HG03558 (cell line): ENCODE measurements around the gene CPO.

Source experiments
- ATAC-seq: cut with Tn5 transposase; IDR thresholded peaks from one replicate; pipeline ENCODE4 v1.9.1; 2021; ENCODE audit warnings: moderate number of reproducible peaks; ENCODE audit not compliant: unreplicated experiment; ENCODE audit errors: extremely low read depth

Gene CPO

GRCh38 chr2:206970589-206971360, 31.5 kb downstream of the CPO start:
- ATAC-seq, result no peak

DNA sequence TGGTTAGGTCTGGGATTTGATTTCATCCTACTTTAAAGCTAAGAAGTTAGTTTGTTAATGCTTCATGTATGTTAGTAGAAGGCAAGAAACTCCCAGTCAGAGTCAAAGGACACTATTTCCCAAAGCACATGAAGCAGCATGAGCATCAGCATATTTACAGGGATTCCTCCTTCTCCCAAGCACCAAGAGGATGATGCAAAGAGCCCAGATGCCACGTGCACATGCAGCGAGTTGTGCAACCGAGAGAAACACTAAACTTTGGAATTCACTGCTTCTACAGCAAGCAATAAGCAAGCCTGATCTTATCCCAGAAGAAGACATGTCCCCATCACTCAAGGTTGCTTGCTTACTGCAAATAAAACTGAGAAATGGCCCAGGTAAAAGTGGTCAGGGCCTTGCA, 32.5 kb downstream of the CPO start:
- ATAC-seq, result no peak

- no peak for ATAC-seq
Observed at GRCh38 chr2:206974551-206974950, 35.2 kb downstream of the CPO start.

DNA sequence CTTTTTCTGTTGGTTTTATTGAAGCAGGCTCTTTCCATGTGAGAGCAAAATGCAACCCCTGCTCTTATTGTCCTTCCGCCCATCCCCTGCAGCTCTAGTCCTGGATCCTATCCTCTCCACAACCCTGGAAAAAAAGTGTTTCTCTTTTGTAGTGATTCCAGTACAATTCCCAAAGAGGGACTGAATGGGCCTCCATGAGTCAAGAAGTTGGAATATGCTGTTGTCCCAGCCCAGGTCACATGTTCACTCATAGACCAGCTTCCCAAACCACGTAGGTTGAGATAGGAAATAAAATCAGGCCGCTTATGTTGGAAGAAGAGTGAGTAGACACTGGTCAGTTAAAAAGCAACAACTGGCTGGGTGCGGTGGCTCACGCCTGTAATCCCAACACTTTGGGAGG, 39.4 kb downstream of the CPO start:
- no peak for ATAC-seq

DNA sequence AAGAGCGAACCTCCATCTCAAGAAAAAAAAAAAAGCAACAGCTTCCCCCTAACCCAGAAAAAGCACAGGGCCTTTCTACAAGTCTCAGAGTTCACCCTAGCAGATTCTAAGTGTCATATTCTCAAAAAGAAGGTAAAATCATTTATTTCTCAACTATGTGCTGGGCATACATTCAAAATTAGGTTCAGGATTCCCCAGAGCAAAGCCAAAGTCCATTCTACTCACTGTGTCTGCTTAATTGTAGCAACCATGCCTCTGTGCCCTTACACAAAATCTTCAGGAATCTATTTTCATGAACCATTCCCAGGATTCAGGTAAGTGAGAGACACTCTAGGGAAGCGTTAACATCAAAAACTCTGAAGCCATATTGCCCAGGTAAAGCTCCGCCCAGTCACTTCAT, 40.0 kb downstream of the CPO start:
- ATAC-seq, result no peak

DNA sequence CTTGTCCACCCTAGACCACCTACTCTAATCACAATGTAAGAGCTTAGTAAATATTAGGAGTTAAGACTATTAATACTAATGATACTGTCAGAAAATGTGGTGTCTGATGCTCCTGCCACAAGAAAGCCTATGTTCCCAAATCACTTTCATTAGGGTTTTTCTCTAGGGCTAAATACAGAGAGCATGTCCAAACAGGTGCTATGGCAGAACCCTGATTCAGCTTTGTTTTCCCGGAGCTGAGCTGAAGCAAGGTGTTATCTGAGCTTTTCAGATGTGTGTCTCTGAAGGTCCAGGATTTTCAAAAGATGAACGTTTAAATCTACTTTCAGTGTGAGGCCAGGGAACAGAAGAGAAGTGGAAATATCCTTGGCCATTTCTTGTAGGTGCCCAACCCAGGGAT, 40.6 kb downstream of the CPO start:
- ATAC-seq, result no peak

GRCh38 chr2:206980413-206980812, 41.1 kb downstream of the CPO start:
- no peak for ATAC-seq

DNA sequence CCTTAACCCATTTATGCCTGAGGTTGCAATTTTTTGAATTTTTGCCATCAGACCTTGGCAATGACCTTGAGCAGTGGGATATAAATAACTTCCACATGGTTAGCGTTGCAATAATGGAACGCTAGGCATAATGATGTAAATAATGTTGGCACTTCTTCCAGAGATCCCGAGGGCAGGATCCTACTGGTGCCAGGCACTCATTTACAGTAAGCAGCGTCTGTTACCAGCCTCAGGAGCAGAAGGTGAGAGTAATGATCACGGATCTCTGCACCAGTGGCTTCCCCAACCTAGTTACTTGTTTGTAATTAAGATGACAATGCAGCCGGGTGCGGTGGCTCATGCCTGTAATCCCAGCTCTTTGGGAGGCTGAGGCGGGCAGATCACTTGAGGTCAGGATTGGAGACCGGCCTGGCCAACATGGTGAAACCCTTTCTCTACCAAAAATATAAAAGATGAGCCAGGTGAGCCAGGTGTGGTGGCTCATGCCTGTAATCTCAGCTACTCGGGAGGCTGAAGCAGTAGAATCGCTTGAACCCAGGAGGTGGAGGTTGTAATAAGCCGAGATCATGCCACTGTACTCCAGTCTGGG, 41.9 kb downstream of the CPO start:
- ATAC-seq, result no peak

GRCh38 chr2:206981739-206982340, 42.5 kb downstream of the CPO start:
- ATAC-seq, result no peak

GRCh38 chr2:206982360-206982955, 43.1 kb downstream of the CPO start:
- no peak for ATAC-seq

DNA sequence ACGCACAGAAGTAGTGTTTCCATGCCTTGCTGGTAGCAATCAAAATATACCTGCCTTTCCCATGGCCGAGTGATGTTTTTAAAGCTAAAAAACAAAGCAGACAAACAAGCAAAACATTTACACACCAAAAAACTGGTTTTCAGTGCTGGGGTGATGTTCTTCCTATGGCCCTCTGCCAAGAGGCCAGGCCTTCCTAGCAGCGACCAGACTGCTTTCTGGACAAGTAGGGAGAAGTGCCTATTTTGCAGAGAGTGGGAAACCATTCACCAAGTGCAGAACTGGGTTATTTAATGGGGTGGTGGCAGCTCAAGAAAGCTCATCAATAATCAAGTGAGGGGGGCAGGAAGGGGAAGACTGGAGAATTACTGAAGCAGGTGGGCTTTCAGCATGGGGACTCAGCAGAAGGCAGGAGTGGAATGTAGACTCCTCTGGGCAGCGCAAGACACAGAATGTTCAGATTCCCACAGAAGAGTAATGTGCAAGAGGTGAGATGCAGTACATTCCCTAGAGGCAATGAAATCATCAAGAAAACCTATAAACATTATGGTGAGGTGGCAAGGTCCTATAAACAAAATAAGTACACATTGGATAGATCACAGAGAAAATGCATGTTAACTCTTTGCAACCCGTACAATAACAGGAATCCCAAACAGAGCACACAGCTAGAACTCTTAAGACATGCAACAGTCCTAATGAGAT, 44.0 kb downstream of the CPO start:
- no peak for ATAC-seq

GRCh38 chr2:206984206-206984605, 44.9 kb downstream of the CPO start:
- ATAC-seq, result no peak

GRCh38 chr2:206986943-206987342, 47.6 kb downstream of the CPO start:
- ATAC-seq, result no peak

DNA sequence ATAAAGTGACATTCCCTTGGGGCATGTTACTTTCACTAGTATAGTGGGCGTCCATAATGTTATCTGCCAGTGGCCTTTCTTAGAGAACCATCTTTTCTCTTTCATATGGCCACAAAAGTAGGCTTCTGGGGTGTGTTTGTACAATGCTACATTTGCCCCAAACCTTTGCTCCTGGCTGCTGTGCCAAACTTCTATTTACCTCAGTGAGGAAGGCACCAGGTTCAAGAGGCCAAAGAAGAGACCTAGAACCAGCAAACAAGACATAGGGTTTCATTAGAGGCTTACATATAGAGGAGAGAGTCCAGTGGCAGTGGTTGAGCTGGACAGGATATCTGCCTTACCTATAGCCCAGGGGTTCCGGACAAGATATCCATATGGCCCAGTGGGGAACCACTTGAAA, 48.5 kb downstream of the CPO start:
- ATAC-seq, result no peak

DNA sequence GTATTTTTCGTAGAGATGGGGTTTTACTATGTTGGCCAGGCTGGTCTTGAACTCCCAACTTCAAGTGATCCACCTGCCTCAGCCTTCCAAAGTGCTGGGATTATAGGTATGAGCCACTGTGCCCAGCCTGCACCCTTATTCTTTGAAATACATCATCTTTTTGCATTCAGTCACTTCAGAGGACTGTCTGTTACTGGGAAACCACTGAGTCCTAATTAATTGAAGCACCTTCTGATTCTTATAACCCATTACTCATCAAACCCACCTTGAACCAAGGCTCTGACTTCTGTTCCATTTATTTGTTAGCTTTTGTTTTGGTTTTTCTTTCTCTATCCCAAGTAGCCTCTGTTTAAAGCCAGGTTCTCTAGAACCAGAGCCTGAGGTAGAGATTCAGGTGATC, 49.6 kb downstream of the CPO start:
- no peak for ATAC-seq

DNA sequence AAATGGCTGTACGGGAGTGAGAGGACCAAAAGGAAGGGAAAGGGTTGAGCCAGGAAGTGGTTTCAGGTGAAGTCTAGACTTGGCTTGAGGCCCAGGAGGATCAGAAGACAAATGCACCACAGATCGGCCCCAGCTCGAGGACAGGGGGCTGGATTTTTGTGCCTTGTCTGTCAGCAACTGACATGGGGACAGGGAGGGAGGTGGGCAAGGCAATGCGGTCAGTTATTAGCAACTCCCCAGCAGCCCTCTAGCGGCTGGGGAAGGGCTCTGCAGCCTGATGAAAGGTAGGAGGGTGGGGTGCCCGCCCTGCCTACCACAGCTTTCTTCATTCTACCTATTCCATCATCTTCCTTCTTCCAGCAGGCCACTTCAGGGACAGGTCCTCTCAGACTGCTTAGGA, 50.0 kb downstream of the CPO start:
- no peak for ATAC-seq

DNA sequence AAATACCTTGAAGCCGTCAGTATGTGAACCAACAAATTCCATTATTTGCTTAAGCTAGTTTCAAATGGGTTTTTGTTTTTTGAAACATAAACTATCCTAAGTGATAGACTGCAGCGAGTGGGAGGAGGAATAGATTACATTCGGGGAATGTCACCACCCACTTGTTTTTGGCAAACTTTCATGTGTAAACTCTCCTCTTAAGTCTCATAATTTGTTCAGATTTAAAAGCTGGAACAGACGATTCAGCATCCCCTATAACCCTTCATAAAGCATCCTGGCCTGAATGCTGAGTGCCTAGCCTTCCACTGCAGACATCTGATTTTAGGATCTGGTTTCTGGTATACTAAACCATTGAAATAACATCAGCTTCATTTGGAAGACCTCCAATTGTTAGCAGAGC, 51.0 kb downstream of the CPO start:
- ATAC-seq, result no peak

- no peak for ATAC-seq
Observed at GRCh38 chr2:206991070-206991469, 51.8 kb downstream of the CPO start.

- ATAC-seq, result no peak
Observed at GRCh38 chr2:206993396-206993911, 54.1 kb downstream of the CPO start.

DNA sequence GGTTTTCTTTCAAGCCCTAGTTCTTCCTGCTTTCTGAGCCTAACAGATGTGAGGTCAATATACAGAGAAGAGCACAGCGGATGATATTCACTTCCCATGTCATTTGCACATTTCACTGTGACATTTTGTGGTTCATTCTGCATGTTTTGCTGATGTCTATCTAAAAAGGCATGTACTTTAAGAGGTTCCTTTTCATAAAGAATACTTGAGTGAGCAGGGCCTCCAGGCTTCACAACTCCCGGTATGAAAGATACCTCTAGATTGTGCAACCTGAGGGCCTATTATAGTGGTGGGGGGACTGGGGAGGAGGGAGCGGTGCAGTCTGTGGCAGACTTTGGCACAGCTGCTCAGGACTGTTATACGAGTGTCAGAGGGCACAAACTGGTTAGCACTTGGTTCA, 54.6 kb downstream of the CPO start:
- ATAC-seq, result no peak
